Measurements from ENCODE around the gene GRIA1.

DNA sequence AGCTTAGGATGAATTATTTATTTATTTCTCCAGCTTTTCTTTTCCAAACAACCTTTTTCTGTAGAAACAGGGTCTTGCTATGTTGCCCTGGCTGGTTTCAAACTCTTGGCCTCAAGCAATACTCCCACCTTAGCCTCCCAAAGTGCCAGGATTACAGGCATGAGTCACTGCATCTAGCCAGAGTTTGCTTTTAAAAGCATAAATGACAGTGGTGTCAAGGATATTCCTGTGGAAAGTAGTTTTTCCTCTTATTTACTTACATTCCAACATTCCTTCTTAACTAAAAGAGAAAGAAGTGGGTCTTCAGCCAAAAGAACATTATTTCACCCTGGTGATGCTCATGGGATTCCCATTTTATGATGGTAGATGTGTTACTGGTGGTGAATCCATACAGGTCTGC is 62.4 kb downstream of the GRIA1 start:
- no peak for TF ChIP-seq CTCF (IDR thresholded peaks at IDR 0.05)
- TF ChIP-seq POLR2A (IDR thresholded peaks at IDR 0.05) = no peak

Data from gastroesophageal sphincter (tissue), 3 donors.